Activated CD4-positive, alpha-beta T cell treated with anti-CD3 and anti-CD28 coated beads for 36 hours (primary cell): Measurements from ENCODE around the gene ARID1B. TPM values are rescaled to one million over a fixed set of nuclear protein-coding genes. Genes with fewer than 3 reads are reported as not detected.

Source experiments
- ATAC-seq: fragments of 200-7000 bp; cut with Tn5 transposase; one replicate; pipeline ENCODE4 v1.10.0; 2021; ENCODE audit warnings: mild to moderate bottlenecking, moderate library complexity
- CTCF ChIA-PET: fragments of 350-600 bp; sonication (Branson Sonifier 250); formaldehyde crosslinking; loops from one replicate; lab custom pipeline; 2021; ENCODE audit warnings: antibody characterized with exemption; lab: Charles Lee
- POLR2A ChIA-PET: fragments of 350-600 bp; sonication (Branson Sonifier 250); formaldehyde crosslinking; loops from one replicate; lab custom pipeline; 2021; ENCODE audit warnings: antibody characterized with exemption, inconsistent platforms; lab: Charles Lee
- DNase-seq: peaks from one replicate; pipeline ENCODE4 v3.0.0-alpha.2; 2020
- H3K27ac Mint-ChIP-seq: one replicate; pipeline ENCODE4 v1.8.0; 2021; ENCODE audit warnings: mixed read lengths
- H3K27me3 Mint-ChIP-seq: one replicate; pipeline ENCODE4 v1.8.0; 2021; ENCODE audit warnings: mixed read lengths
- H3K36me3 Mint-ChIP-seq: one replicate; pipeline ENCODE4 v1.8.0; 2021; ENCODE audit warnings: low read depth, mixed read lengths
- H3K4me1 Mint-ChIP-seq: one replicate; pipeline ENCODE4 v1.8.0; 2021; ENCODE audit warnings: mixed read lengths
- H3K4me3 Mint-ChIP-seq: one replicate; pipeline ENCODE4 v1.8.0; 2021; ENCODE audit warnings: mild to moderate bottlenecking, moderate library complexity, mixed read lengths
- H3K9me3 Mint-ChIP-seq: one replicate; pipeline ENCODE4 v1.8.0; 2021; ENCODE audit warnings: low read depth, mixed read lengths
- intact Hi-C, 2 experiments: fragments of 100-400 bp; cut with DNase I in 1 of 2; cut with micrococcal nuclease in 1 of 2; formaldehyde crosslinking; loops; one replicate each; pipeline versions ENCODE4 v1.14.2 to v1.15.1; 2022 to 2024; cut with DNase I, micrococcal nuclease
- total RNA-seq, 2 experiments: library from RNA; stranded (reverse); gene quantifications; one replicate each; pipeline ENCODE4 v1.2.3, GENCODE V29; 2021

ARID1B gene
- total RNA-seq, 2 experiments from 2014 or later, result 42.2 to 53.6 TPM

GRCh38 chr6:157218371-157219198, 441.4 kb downstream of the ARID1B start:
- POLR2A ChIA-PET, result no interaction called here

GRCh38 chr6:157219201-157220200, 442.3 kb downstream of the ARID1B start:
- Mint-ChIP-seq H3K27ac (no peak overlapping the region), H3K36me3 (no peaks in the 10 kb centered on the region), H3K4me1 (peaks cover 36% of the 10 kb centered on the region), H3K27me3 (no peaks in the 10 kb centered on the region), H3K4me3 (no peak overlapping the region), H3K9me3 (no peaks in the 10 kb centered on the region)
- intact Hi-C loops, result no loop called here
- ChIA-PET POLR2A (no interaction called here), CTCF (no interaction called here)
- ATAC-seq (no peak), DNase-seq (peak; percentile 22)

More at GRCh38 chr6:157218371-157219198, 441.4 kb downstream of the ARID1B start:
- no peaks in the 10 kb centered on the region for H3K27me3 Mint-ChIP-seq
- H3K4me3 Mint-ChIP-seq, result no peak overlapping the region
- DNase-seq (no peak), ATAC-seq (no peak)
- H3K36me3 Mint-ChIP-seq, result no peaks in the 10 kb centered on the region
- peaks cover 34% of the 10 kb centered on the region for H3K4me1 Mint-ChIP-seq
- intact Hi-C loops, result no loop called here
- H3K9me3 Mint-ChIP-seq, result no peaks in the 10 kb centered on the region
- no peak overlapping the region for H3K27ac Mint-ChIP-seq
- CTCF ChIA-PET, result interaction anchor here (0.6 kb wide), 1 partner anchor 380 kb away, joined by 3 read pairs; no protein-coding TSS in a partner anchor

- ChIA-PET CTCF (interaction anchor here (0.8 to 1.1 kb wide), 2 partner anchors 15 to 308 kb away, joined by 3 to 4 read pairs; no protein-coding TSS in a partner anchor), POLR2A (no interaction called here)
- peak overlapping the region; percentile 91 for H3K27ac Mint-ChIP-seq
- H3K4me1 Mint-ChIP-seq, result peaks cover 36% of the 10 kb centered on the region
- intact Hi-C loops, result no loop called here
- H3K27me3 Mint-ChIP-seq, result no peaks in the 10 kb centered on the region
- no peak for ATAC-seq
- peak overlapping the region; percentile 75 for H3K4me3 Mint-ChIP-seq
- H3K36me3 Mint-ChIP-seq, result no peaks in the 10 kb centered on the region
- no peak for DNase-seq
- no peaks in the 10 kb centered on the region for H3K9me3 Mint-ChIP-seq
Measured at GRCh38 chr6:157220485-157220884, 443.3 kb downstream of the ARID1B start.

- Mint-ChIP-seq H3K4me1 (peaks cover 39% of the 10 kb centered on the region), H3K4me3 (peak overlapping the region; percentile 75), H3K9me3 (no peaks in the 10 kb centered on the region), H3K27me3 (no peaks in the 10 kb centered on the region), H3K36me3 (no peaks in the 10 kb centered on the region), H3K27ac (peak overlapping the region; percentile 91)
- ChIA-PET CTCF (interaction anchor here (0.8 to 1.1 kb wide), 2 partner anchors 14 to 309 kb away, joined by 3 to 4 read pairs; no protein-coding TSS in a partner anchor), POLR2A (no interaction called here)
- peak; percentile 92 for ATAC-seq
- intact Hi-C loops, result loop anchor here in 1 of 2 experiments (1.0 kb wide), 2 partner anchors 53 to 200 kb away; no protein-coding TSS in a partner anchor
- DNase-seq, result peak; percentile 93
Measured at GRCh38 chr6:157221049-157221816, 444.1 kb downstream of the ARID1B start.

GRCh38 chr6:157221817-157222175, 444.6 kb downstream of the ARID1B start:
- H3K4me3 Mint-ChIP-seq, result peak overlapping the region; percentile 75
- POLR2A ChIA-PET, result no interaction called here
- no peak for ATAC-seq

GRCh38 chr6:157222201-157222981, 445.2 kb downstream of the ARID1B start:
- Mint-ChIP-seq H3K4me1 (peaks cover 44% of the 10 kb centered on the region), H3K4me3 (no peak overlapping the region), H3K27ac (no peak overlapping the region), H3K36me3 (no peaks in the 10 kb centered on the region), H3K27me3 (no peaks in the 10 kb centered on the region), H3K9me3 (no peaks in the 10 kb centered on the region)
- CTCF ChIA-PET, result interaction anchor here (0.6 to 4.5 kb wide), 3 partner anchors 14 to 101 kb away, joined by 3 to 27 read pairs (median 3); partner anchors contain the start of gene TMEM242
- ATAC-seq (no peak), DNase-seq (no peak)
- intact Hi-C loops, result no loop called here
- POLR2A ChIA-PET, result interaction anchor here (0.6 kb wide), 1 partner anchor 663 kb away, joined by 3 read pairs; no protein-coding TSS in a partner anchor

More at GRCh38 chr6:157221817-157222175, 444.6 kb downstream of the ARID1B start:
- intact Hi-C loops, result loop anchor here in 1 of 2 experiments (1.0 kb wide), 2 partner anchors 53 to 200 kb away; no protein-coding TSS in a partner anchor
- no peaks in the 10 kb centered on the region for H3K27me3 Mint-ChIP-seq
- H3K36me3 Mint-ChIP-seq, result no peaks in the 10 kb centered on the region
- DNase-seq, result no peak
- CTCF ChIA-PET, result interaction anchor here (1.1 kb wide), 1 partner anchor 14 kb away, joined by 4 read pairs; no protein-coding TSS in a partner anchor
- peaks cover 39% of the 10 kb centered on the region for H3K4me1 Mint-ChIP-seq
- H3K9me3 Mint-ChIP-seq, result no peaks in the 10 kb centered on the region
- peak overlapping the region; percentile 91 for H3K27ac Mint-ChIP-seq

- CTCF ChIA-PET, result interaction anchor here (0.6 to 4.5 kb wide), 4 partner anchors 10 to 100 kb away, joined by 3 to 27 read pairs (median 3); partner anchors contain the start of gene TMEM242
- Mint-ChIP-seq H3K27me3 (no peaks in the 10 kb centered on the region), H3K27ac (no peak overlapping the region), H3K4me3 (no peak overlapping the region), H3K9me3 (no peaks in the 10 kb centered on the region), H3K36me3 (no peaks in the 10 kb centered on the region), H3K4me1 (peaks cover 50% of the 10 kb centered on the region)
- POLR2A ChIA-PET, result interaction anchor here (0.6 kb wide), 1 partner anchor 59 kb away, joined by 3 read pairs; no protein-coding TSS in a partner anchor
- no peak for DNase-seq
- no peak for ATAC-seq
- intact Hi-C loops, result no loop called here
Measured at GRCh38 chr6:157223021-157223430, 445.8 kb downstream of the ARID1B start.

GRCh38 chr6:157223511-157223910, 446.3 kb downstream of the ARID1B start:
- no peaks in the 10 kb centered on the region for H3K27me3 Mint-ChIP-seq
- intact Hi-C loops, result no loop called here
- no peaks in the 10 kb centered on the region for H3K36me3 Mint-ChIP-seq
- no peaks in the 10 kb centered on the region for H3K9me3 Mint-ChIP-seq
- H3K4me3 Mint-ChIP-seq, result no peak overlapping the region
- DNase-seq (no peak), ATAC-seq (no peak)
- CTCF ChIA-PET, result interaction anchor here (0.6 to 4.5 kb wide), 3 partner anchors 9 to 61 kb away, joined by 3 to 27 read pairs (median 3); no protein-coding TSS in a partner anchor
- H3K27ac Mint-ChIP-seq, result no peak overlapping the region
- H3K4me1 Mint-ChIP-seq, result peaks cover 50% of the 10 kb centered on the region
- POLR2A ChIA-PET, result interaction anchor here (0.6 kb wide), 1 partner anchor 58 kb away, joined by 3 read pairs; no protein-coding TSS in a partner anchor

- intact Hi-C loops, result no loop called here
- DNase-seq (no peak), ATAC-seq (no peak)
- POLR2A ChIA-PET, result no interaction called here
- Mint-ChIP-seq H3K9me3 (no peaks in the 10 kb centered on the region), H3K36me3 (no peaks in the 10 kb centered on the region), H3K27ac (no peak overlapping the region), H3K4me3 (no peak overlapping the region), H3K27me3 (no peaks in the 10 kb centered on the region), H3K4me1 (peaks cover 53% of the 10 kb centered on the region)
- CTCF ChIA-PET, result interaction anchor here (0.6 to 4.5 kb wide), 3 partner anchors 8 to 60 kb away, joined by 3 to 27 read pairs (median 3); no protein-coding TSS in a partner anchor
Measured at GRCh38 chr6:157224178-157224950, 447.2 kb downstream of the ARID1B start.
